RPMI8226 (cell line): ENCODE data around the gene MRPL1.
"Not testable (repeated sequence)": the region's sequence is repeated elsewhere in the genome, so short reads cannot be mapped to it uniquely, and the experiment has no call there.

Experiments used
- DNase-seq: peaks from one replicate; pipeline ENCODE4 v3.0.0-alpha.2; 2015

Gene MRPL1

GRCh38 chr4:77920371-77920770, 57.7 kb downstream of the MRPL1 start:
- no peak for DNase-seq

GRCh38 chr4:77921701-77922100, 59.1 kb downstream of the MRPL1 start:
- no peak for DNase-seq

DNA sequence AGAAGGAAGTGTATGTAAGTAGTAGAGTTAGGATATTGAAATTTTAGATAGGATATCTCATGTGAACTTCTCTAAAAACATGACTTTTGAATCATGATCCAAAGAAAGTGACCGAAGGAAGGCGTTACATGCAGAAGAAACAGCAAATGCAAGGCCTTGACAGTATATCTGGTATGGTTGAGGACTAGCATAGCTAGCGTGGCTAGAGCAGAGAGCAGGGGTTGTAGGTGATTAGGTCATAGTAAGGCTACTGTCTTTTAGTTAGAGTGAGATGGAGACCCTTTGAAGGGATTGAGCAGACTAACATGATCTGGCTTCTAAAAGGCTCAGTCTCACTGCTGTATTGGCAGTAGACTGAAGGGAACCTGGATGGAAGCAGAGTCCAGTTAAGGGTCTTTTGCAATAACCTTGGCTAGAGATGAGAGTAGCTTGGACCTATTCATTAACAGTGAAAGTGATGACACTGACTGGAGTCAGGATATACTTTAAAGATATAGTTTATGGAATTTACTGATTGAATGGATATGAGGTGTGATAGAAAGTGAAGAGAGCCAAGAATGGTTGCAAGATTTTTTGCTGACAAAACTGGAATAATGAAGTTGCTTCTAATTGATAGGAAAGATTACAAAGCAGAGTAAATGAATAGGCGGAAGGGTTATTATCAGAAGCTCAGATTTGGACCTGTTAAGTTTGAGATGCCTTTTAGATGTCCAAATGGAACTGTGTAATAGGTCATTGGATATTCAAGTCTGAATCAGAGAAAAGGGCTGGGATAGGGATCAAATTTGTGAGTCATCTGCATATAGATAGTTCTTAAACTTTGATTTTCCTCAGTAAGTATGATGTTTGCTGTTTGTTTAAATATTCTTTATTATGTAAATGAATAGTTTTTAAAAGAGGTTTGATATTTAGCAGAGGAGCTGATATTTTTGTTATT, 59.8 kb downstream of the MRPL1 start:
- DNase-seq, result no peak

- no peak for DNase-seq
These were observed 65.6 kb downstream of the MRPL1 start for GRCh38 chr4:77927991-77928925.

- DNase-seq, result no peak
These were observed 67.6 kb downstream of the MRPL1 start for GRCh38 chr4:77930154-77930639.

DNA sequence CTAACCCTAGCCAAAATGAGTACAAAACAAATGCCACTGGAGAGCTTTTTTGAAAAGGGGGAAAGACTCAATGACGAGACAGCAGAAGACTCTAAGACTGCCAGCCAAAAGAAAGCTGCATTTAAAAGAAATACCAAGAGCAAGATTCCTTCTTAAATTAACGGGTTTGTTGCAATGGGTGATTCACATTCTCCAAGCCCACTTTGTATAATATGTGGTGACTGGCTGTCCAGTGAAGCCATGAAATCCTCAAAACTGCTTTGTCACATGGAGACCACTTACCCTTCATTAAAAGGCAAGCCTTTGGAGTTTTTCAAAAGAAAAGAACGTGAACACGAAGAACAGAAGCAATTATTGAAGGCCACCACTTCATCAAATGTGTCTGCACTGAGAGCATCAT, 68.2 kb downstream of the MRPL1 start:
- no peak for DNase-seq

DNA sequence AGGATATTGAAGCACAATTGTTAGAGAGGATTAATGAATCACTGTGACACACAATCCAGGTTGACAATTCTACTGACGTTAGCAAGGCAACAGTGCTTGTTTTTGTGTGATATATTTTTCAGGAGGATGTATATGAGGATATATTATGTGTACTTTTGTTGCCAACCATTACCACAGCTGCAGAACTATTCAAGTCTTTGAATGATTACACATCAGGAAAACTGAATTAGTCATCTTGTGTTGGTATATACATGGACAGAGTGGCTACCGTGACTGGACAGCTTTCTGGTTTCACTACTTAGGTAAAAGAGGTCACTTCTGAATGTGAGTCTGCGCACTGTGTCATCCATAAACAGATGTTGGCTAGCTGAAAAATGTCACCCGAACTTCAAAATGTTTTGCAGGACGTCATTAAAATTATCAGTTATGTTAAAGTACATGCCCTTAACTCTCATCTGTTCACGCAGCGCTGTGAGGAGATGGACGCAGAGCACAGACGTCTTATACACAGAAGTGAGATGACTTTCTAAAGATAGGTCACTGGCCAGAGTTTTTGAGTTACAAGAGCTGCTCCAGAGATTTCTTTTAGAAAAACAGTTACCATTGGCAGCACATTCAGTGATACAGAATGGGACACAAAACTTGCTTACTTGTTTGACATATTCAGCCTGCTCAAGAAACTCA, 69.0 kb downstream of the MRPL1 start:
- DNase-seq, result no peak

DNA sequence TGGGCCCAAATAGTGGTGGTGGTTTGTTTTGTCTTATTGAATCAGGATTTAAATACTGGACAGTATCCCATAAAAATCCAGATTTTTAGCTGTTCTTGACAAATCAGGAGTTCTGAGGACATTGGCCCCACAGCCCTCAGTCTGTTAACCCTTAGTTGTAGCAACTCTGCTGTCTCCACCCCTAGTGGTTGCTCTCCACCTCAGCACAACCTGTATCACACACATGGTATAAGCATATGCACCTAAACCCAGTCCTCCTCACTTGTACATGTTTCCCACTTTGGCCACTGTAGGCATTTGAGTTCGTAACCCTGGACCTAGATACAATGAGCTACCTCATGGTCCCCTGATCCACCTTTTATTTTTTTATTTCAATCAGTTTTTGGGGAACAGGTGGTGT, 75.9 kb downstream of the MRPL1 start:
- no peak for DNase-seq

DNA sequence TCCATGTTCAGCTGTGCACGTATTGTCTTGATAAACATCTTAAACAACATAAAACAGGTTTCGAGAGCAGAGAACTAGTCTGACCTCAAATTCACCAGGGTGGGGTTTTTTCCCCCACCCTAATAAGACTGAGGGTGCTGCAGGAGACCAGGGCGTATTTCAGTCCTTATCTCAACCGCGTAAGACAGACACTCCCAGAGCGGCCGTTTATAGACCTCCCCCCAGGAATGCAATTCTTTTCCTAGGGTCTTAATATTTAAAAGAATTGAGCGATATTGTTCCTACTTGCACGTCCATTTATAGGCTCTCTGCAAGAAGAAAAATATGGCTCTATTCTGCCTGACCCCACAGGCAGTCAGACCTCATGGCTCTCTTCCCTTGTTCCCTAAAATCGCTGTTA, 83.3 kb downstream of the MRPL1 start:
- not testable (repeated sequence) for DNase-seq

DNA sequence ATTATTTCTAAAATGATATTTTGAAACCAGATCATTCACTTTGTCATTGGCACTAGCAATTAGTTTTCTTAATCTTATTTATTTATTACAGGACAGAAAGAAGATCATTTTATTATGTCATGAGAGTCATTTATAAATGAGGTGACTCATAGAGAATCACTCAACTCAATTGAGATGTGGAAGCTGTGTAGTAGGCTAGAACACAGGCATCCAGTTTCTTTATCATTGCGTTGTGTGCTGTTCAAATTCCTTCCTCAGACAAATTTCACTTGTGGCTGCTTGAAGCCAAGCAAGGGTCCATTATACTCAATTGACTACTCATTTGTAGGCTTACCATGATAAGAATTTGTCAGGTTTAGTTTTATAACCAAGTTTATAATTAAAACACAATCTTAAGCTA, 87.6 kb downstream of the MRPL1 start:
- DNase-seq, result no peak

- DNase-seq, result no peak
These were observed 89.8 kb downstream of the MRPL1 start for GRCh38 chr4:77952457-77952856.

GRCh38 chr4:77954690-77955089, 92.1 kb downstream of the MRPL1 start:
- no peak for DNase-seq

DNA sequence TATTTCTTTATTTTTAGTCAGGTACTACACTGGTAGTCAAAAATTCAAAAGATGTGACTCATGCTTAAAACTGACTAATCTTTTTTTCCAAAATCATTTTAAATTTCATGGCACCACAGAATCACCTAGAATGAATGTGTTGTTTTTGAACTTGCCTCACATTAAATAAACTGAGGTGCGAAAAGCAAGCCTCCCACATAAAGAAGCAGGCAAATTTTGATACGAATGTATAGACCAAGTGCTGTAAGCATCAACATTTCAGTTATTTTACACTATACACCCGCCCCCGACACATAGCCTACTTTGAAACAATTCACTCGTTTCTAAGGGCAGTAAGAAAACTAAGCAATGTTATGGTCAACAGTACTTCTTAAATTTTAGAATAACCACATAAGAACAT, 94.3 kb downstream of the MRPL1 start:
- DNase-seq, result no peak

DNA sequence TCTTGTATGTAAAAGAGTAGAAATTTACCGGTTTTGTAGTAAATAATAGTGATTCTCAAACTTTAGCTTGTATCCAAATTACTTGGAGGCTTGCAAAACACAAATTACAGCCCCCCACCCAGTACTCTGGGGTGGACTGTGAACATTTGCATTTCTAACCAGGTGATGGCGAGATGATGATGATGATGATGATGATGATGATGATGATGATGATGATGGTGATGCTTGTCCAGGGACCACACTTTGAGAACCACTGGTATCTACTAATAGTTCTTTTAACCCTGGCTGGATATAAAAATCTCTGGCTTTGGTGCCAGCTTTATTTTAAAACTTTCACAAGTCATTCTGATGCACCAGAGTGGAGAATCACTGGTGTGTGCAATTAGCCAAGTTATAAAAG, 96.3 kb downstream of the MRPL1 start:
- DNase-seq, result no peak

DNA sequence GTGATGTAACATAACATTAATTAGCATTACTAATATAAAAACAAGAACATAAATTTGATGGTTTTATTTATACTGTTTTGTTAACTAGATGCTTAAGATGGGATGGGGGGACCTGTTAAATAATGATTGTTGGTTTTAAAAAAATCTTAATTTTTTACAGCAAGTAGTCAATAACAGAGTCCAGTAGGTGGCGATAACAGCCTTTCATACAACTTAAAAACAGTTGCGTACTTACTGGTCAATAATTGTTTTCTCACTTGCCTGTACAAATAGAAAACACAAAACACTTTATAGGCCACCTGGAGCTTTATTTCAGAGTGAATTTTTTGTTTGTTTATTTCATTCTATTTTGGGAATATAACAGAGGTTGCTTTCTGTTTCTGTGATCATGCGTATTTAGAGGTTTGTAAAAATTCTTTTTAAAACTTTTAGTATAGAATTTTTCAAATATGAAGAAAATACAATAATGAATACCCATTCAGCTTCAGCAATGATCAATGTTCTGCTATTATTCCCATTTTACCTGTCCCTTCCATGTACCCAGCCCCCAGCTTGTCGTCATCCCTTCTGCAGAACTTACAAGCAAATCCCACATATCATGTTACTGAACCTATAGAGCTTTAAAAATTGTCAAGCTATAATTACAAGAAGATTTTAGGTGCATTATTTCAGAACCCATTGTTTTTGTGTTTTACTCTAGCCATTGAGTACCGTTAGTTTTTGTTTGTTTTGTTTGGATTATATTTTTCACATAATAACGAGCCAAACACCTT, 97.1 kb downstream of the MRPL1 start:
- DNase-seq, result peak; percentile 31

DNA sequence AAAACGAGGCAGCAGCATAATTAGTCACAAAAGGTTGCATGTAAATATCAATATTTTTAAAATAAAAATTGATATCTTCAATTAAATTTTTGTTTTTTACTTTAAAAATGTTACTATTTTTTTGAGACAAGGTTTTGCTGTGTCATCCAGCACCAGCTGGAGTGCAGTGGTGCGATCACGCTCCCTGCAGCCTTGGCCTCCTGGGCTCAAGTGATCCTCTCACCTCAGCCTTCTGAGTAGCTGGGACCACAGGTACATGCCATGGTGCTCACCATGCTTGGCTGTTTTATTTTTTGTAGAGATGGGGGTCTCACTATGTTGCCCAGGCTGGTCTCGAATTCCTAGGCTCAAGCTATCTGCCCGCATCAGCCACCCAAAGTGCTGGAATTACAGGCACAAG, 97.7 kb downstream of the MRPL1 start:
- DNase-seq, result no peak

GRCh38 chr4:77963004-77963403, 100.4 kb downstream of the MRPL1 start:
- no peak for DNase-seq

- not testable (repeated sequence) for DNase-seq
These were observed 111.0 kb downstream of the MRPL1 start for GRCh38 chr4:77973657-77974056.

DNA sequence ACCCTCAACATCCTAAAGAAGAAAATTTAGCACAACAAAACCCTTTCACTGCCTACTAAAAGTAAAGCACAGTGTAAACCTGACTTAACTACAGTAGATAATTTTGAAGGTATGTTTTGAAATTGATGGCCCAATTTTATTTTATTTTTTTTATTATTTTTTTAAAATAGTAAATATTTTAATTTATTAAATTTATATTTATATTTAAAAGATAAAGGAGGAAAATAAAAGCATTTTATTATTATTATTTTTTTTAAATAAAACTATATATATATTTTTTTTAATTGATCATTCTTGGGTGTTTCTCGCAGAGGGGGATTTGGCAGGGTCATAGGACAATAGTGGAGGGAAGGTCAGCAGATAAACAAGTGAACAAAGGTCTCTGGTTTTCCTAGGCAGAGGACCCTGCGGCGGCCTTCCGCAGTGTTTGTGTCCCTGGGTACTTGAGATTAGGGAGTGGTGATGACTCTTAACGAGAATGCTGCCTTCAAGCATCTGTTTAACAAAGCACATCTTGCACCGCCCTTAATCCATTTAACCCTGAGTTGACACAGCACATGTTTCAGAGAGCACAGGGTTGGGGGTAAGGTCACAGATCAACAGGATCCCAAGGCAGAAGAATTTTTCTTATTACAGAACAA, 120.4 kb downstream of the MRPL1 start:
- not testable (repeated sequence) for DNase-seq

DNA sequence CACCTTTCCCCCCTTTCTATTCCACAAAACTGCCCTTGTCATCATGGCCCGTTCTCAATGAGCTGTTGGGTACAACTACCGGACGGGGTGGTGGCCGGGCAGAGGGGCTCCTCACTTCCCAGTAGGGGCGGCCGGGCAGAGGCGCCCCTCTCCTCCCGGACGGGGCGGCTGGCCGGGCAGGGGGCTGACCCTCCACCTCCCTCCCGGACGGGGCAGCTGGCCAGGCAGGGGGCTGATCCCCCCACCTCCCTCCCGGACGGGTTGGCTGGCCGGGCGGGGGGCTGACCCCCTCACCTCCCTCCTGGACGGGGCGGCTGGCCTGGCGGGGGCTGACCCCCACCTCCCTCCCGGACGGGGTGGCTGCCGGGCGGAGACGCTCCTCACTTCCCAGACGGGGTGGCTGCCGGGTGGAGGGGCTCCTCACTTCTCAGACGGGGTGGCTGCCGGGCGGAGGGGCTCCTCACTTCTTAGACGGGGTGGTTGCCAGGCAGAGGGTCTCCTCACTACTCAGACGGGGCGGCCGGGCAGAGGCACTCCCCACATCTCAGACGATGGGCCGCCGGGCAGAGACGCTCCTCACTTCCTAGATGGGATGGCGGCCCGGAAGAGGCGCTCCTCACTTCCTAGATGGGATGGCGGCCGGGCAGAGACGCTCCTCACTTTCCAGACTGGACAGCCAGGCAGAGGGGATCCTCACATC, 121.1 kb downstream of the MRPL1 start:
- DNase-seq, result not testable (repeated sequence)

DNA sequence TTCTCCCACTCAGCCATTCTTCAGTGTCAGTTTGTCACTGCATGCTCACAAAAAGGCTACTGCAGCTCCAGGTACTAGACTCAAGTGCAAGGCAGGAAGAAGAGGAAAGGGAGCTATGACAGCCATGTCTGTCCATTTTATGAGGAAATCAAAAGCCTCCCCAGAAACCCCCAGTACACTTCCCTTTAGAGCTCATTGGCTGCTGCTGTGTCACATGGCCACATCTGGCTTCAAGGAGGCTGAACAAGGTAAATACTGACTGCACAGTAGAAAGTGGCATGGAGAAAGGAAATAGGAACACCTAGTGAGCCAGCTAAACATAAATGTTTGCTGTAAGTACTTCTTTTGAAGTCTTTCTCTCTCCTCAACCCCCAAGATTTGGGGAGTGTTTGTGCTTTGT, 127.3 kb downstream of the MRPL1 start:
- DNase-seq, result no peak
